ENCODE data around the gene SLC20A1. TPM values are rescaled to one million over a fixed set of nuclear protein-coding genes. Genes with fewer than 3 reads are reported as not detected.

The SLC20A1 gene
- polyA plus RNA-seq (2013): 47.8 TPM

DNA sequence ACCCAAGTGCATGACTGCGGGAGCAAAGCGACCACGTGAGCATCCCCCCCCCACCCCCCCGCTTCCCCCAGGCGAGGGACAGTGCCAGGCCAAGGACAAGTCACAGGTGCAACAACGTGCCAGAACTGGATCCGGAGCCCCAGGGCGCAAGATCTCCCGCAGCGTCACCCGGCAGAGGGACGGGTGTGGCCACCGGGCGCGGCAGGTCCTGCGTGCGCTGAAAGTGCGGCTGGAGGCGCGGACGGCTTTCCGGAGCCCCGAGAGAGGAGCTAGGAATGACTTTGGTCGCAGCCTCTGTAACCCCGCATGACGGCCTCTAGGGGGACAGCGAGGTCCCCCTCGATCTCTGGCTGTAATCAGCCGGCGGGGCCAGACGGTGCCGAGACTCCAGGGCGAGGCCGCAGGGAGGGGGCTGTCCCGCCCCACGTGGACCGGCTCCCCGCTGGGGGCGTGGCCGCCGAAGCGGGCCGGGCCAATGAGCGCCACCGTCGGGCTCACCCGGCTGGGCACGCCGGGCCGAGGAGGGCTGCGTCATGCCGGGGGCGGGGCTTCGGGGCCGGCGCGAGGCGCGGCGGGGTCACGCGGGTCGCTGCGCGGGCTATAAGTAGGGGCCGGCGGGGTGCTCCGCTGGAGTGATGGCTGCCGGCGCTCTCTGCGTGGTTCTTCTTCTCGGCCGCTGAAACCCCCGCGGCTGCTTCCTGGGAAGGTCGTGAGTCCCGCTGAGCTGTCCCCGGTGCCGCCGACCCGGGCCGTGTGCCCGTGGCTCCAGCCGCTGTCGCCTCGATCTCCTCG is at the start of gene SLC20A1:
Gene SLC20A1 (plus strand): TSS at position 630 of the 792 bp plus-strand sequence. CDS start 890 bp downstream, outside the sequence.
- ChIA-PET POLR2A (interaction anchor here (0.6 to 3.8 kb wide), 12 partner anchors 9 to 368 kb away, joined by 3 to 26 read pairs (median 4); no protein-coding TSS in a partner anchor), CTCF (interaction anchor here (0.9 to 9.9 kb wide), 16 partner anchors 9 to 81 kb away, joined by 3 to 183 read pairs (median 5); no protein-coding TSS in a partner anchor)
- H3K27me3 ChIP-seq (replicated peaks in 2 of 5; ENCODE audit: control insufficient read depth in 4 of 5, insufficient read depth in 5 of 5, low read length in 4 of 5): no peaks in the 10 kb centered on the region
- H3K4me3 ChIP-seq (ENCODE audit: control insufficient read depth in 1 of 7, extremely low read depth in 1 of 7, insufficient read depth in 4 of 7, low read depth in 2 of 7, low read length in 6 of 7): peak within 1 kb of the TSS; percentile 84 to 98 (median 90)
- H3K36me3 ChIP-seq (ENCODE audit: control insufficient read depth in 4 of 4, insufficient read depth in 4 of 4, low read length in 3 of 4): peaks cover 6 to 39% (median 18%) of the 10 kb centered on the region in 4 experiments
- H3K27ac ChIP-seq (ENCODE audit: insufficient read depth in 1 of 2, low read depth in 1 of 2, low read length in 2 of 2, poor library complexity in 1 of 2, severe bottlenecking in 2 of 2): peak within 1 kb of the TSS; percentile 57 to 89
- 0% methylated on average over 80 of the region's 87 CpGs for WGBS (ENCODE audit: insufficient coverage)
- no peaks in the 10 kb centered on the region for H3K9me3 ChIP-seq (ENCODE audit: control extremely low read depth in 1 of 5, control insufficient read depth in 4 of 5, insufficient read depth in 2 of 5, low read depth in 1 of 5, low read length in 4 of 5)
- DNase-seq: peak; percentile 96 to 98 (median 98)
- H3K4me1 ChIP-seq (ENCODE audit: control extremely low read depth in 1 of 4, control insufficient read depth in 4 of 4, insufficient read depth in 4 of 4, low read length in 3 of 4): peaks cover 13 to 79% (median 55%) of the 10 kb centered on the region in 4 experiments

DNA sequence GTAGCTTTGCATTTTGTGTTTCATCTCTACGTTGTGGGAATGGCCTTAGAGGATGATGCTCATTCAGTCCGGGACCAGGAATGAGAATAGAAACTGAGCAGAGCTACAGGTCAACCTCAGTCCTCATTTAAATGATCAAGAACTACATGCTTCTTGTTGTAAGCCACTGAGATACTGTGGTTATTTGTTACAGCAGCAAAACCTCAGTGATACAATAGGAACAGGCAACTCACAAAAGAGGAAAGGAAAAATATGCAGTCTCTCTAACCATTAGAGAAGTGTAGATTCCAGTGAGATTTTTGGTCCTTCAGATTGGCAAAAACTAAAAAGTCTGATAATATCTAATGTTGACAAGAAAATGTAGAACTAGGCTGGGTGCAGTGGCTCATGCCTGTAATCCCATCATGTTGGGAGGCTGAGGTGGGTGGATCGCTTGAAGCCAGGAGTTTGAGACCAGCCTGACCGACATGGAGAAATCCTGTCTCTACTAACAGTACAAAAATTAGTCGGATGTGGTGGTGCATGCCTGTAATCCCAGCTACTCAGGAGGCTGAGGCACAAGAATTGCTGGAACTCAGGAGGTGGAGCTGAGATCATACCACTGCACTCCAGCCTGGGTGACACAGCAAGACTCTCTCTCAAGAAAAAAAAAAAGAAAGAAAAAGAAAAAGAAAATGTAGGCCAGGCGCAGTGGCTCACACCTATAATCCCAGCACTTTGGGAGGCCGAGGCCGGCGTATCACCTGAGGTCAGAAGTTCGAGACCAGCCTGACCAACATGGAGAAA is 48.0 kb upstream of the SLC20A1 start:
- ChIA-PET POLR2A (no interaction called here), CTCF (interaction anchor here (0.8 to 11.6 kb wide), 7 partner anchors 9 to 288 kb away, joined by 3 to 158 read pairs (median 4); partner anchors contain the start of gene CHCHD5)
- Histone ChIP-seq H3K9me3 (ENCODE audit: control extremely low read depth in 1 of 5, control insufficient read depth in 4 of 5, insufficient read depth in 2 of 5, low read depth in 1 of 5, low read length in 4 of 5) (no peaks in the 10 kb centered on the region), H3K27me3 (replicated peaks in 2 of 5; ENCODE audit: control insufficient read depth in 4 of 5, insufficient read depth in 5 of 5, low read length in 4 of 5) (no peaks in the 10 kb centered on the region), H3K36me3 (ENCODE audit: control insufficient read depth in 4 of 4, insufficient read depth in 4 of 4, low read length in 3 of 4) (peaks cover 0 to 2% (median 0%) of the 10 kb centered on the region in 4 experiments), H3K27ac (ENCODE audit: insufficient read depth in 1 of 2, low read depth in 1 of 2, low read length in 2 of 2, poor library complexity in 1 of 2, severe bottlenecking in 2 of 2) (no peak overlapping the region), H3K4me3 (ENCODE audit: control insufficient read depth in 1 of 7, extremely low read depth in 1 of 7, insufficient read depth in 4 of 7, low read depth in 2 of 7, low read length in 6 of 7) (no peak overlapping the region), H3K4me1 (ENCODE audit: control extremely low read depth in 1 of 4, control insufficient read depth in 4 of 4, insufficient read depth in 4 of 4, low read length in 3 of 4) (peaks cover 0 to 8% (median 6%) of the 10 kb centered on the region in 4 experiments)
- DNase-seq: no peak
- WGBS (ENCODE audit: insufficient coverage): 93% methylated on average over 8 of the region's 10 CpGs

DNA sequence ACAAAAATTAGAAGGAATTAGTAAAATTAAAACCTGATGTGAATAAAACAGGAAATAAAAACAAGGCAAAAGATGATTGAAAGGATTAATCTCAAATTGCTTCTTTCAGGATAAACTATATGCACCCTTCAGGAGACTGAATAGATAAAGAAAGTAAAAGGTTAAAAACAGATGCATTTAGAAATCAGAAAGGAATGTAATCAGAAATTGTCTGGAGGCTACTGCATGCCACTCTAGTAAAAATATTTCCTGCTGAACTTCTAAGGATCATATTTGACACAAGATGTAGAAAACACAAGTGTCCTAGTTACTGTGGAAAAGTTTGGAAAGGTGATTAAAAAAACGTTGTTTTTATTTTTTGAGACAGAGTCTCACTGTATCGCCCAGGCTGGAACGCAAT is 45.1 kb upstream of the SLC20A1 start:
- H3K9me3 ChIP-seq (ENCODE audit: control extremely low read depth in 1 of 5, control insufficient read depth in 4 of 5, insufficient read depth in 2 of 5, low read depth in 1 of 5, low read length in 4 of 5): no peaks in the 10 kb centered on the region
- ChIA-PET POLR2A (no interaction called here), CTCF (interaction anchor here (0.5 to 11.6 kb wide), 22 partner anchors 8 to 340 kb away, joined by 3 to 158 read pairs (median 4); partner anchors contain the start of genes CHCHD5, NT5DC4 and SLC20A1)
- H3K36me3 ChIP-seq (ENCODE audit: control insufficient read depth in 4 of 4, insufficient read depth in 4 of 4, low read length in 3 of 4): no peaks in the 10 kb centered on the region
- no peaks in the 10 kb centered on the region for H3K27me3 ChIP-seq (replicated peaks in 2 of 5; ENCODE audit: control insufficient read depth in 4 of 5, insufficient read depth in 5 of 5, low read length in 4 of 5)
- H3K4me1 ChIP-seq (ENCODE audit: control extremely low read depth in 1 of 4, control insufficient read depth in 4 of 4, insufficient read depth in 4 of 4, low read length in 3 of 4): peaks cover 0 to 8% (median 6%) of the 10 kb centered on the region in 4 experiments
- no peak for DNase-seq
- 100% methylated on average over 2 of the region's 3 CpGs for WGBS (ENCODE audit: insufficient coverage)
- no peak overlapping the region for H3K27ac ChIP-seq (ENCODE audit: insufficient read depth in 1 of 2, low read depth in 1 of 2, low read length in 2 of 2, poor library complexity in 1 of 2, severe bottlenecking in 2 of 2)
- H3K4me3 ChIP-seq (ENCODE audit: control insufficient read depth in 1 of 7, extremely low read depth in 1 of 7, insufficient read depth in 4 of 7, low read depth in 2 of 7, low read length in 6 of 7): no peak overlapping the region

DNA sequence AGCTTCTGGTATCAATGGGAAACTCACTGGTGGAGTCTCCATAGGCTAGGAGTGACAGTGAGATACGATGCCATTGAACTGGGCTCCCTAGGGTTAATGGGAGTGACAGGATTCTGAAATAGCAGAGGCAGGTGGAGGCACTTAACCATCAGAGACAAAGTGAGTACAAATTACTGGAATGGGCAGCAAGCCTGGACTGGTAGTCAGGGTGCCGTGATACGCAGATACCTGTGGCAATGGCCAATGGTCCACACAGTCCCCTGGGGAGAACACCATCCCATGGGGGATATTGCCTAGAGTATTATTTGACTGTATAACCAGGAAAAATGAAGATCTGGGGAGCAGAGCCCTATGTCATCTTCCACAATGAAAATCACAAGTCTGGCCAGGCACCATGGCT is 44.0 kb upstream of the SLC20A1 start:
- Histone ChIP-seq H3K9me3 (ENCODE audit: control extremely low read depth in 1 of 5, control insufficient read depth in 4 of 5, insufficient read depth in 2 of 5, low read depth in 1 of 5, low read length in 4 of 5) (no peaks in the 10 kb centered on the region), H3K4me3 (ENCODE audit: control insufficient read depth in 1 of 7, extremely low read depth in 1 of 7, insufficient read depth in 4 of 7, low read depth in 2 of 7, low read length in 6 of 7) (no peak overlapping the region), H3K27me3 (replicated peaks in 2 of 5; ENCODE audit: control insufficient read depth in 4 of 5, insufficient read depth in 5 of 5, low read length in 4 of 5) (no peaks in the 10 kb centered on the region), H3K4me1 (ENCODE audit: control extremely low read depth in 1 of 4, control insufficient read depth in 4 of 4, insufficient read depth in 4 of 4, low read length in 3 of 4) (peaks cover 0 to 8% (median 6%) of the 10 kb centered on the region in 4 experiments), H3K27ac (ENCODE audit: insufficient read depth in 1 of 2, low read depth in 1 of 2, low read length in 2 of 2, poor library complexity in 1 of 2, severe bottlenecking in 2 of 2) (no peak overlapping the region), H3K36me3 (ENCODE audit: control insufficient read depth in 4 of 4, insufficient read depth in 4 of 4, low read length in 3 of 4) (no peaks in the 10 kb centered on the region)
- WGBS (ENCODE audit: insufficient coverage): 100% methylated on average over 3 of the region's 3 CpGs
- POLR2A ChIA-PET: no interaction called here
- CTCF ChIA-PET: interaction anchor here (1.5 to 11.6 kb wide), 7 partner anchors 9 to 125 kb away, joined by 3 to 158 read pairs (median 7); no protein-coding TSS in a partner anchor
- no peak for DNase-seq

GRCh38 chr2:112602917-112603316 is 42.8 kb upstream of the SLC20A1 start:
- no peaks in the 10 kb centered on the region for H3K36me3 ChIP-seq (ENCODE audit: control insufficient read depth in 4 of 4, insufficient read depth in 4 of 4, low read length in 3 of 4)
- ChIA-PET POLR2A (interaction anchor here (0.6 kb wide), 1 partner anchor 19 kb away, joined by 3 read pairs; no protein-coding TSS in a partner anchor), CTCF (interaction anchor here (0.6 to 11.6 kb wide), 4 partner anchors 22 to 480 kb away, joined by 3 to 158 read pairs (median 13); no protein-coding TSS in a partner anchor)
- peaks cover 0 to 8% (median 6%) of the 10 kb centered on the region in 4 experiments for H3K4me1 ChIP-seq (ENCODE audit: control extremely low read depth in 1 of 4, control insufficient read depth in 4 of 4, insufficient read depth in 4 of 4, low read length in 3 of 4)
- H3K27ac ChIP-seq (ENCODE audit: insufficient read depth in 1 of 2, low read depth in 1 of 2, low read length in 2 of 2, poor library complexity in 1 of 2, severe bottlenecking in 2 of 2): no peak overlapping the region
- H3K9me3 ChIP-seq (ENCODE audit: control extremely low read depth in 1 of 5, control insufficient read depth in 4 of 5, insufficient read depth in 2 of 5, low read depth in 1 of 5, low read length in 4 of 5): no peaks in the 10 kb centered on the region
- WGBS (ENCODE audit: insufficient coverage): 100% methylated on average over 2 of the region's 3 CpGs
- H3K27me3 ChIP-seq (replicated peaks in 2 of 5; ENCODE audit: control insufficient read depth in 4 of 5, insufficient read depth in 5 of 5, low read length in 4 of 5): no peaks in the 10 kb centered on the region
- DNase-seq: no peak
- H3K4me3 ChIP-seq (ENCODE audit: control insufficient read depth in 1 of 7, extremely low read depth in 1 of 7, insufficient read depth in 4 of 7, low read depth in 2 of 7, low read length in 6 of 7): no peak overlapping the region

- POLR2A ChIA-PET: no interaction called here
- Histone ChIP-seq H3K4me1 (ENCODE audit: control extremely low read depth in 1 of 4, control insufficient read depth in 4 of 4, insufficient read depth in 4 of 4, low read length in 3 of 4) (peaks cover 0 to 8% (median 6%) of the 10 kb centered on the region in 4 experiments), H3K9me3 (ENCODE audit: control extremely low read depth in 1 of 5, control insufficient read depth in 4 of 5, insufficient read depth in 2 of 5, low read depth in 1 of 5, low read length in 4 of 5) (no peaks in the 10 kb centered on the region), H3K4me3 (ENCODE audit: control insufficient read depth in 1 of 7, extremely low read depth in 1 of 7, insufficient read depth in 4 of 7, low read depth in 2 of 7, low read length in 6 of 7) (no peak overlapping the region), H3K36me3 (ENCODE audit: control insufficient read depth in 4 of 4, insufficient read depth in 4 of 4, low read length in 3 of 4) (no peaks in the 10 kb centered on the region), H3K27me3 (replicated peaks in 2 of 5; ENCODE audit: control insufficient read depth in 4 of 5, insufficient read depth in 5 of 5, low read length in 4 of 5) (no peaks in the 10 kb centered on the region), H3K27ac (ENCODE audit: insufficient read depth in 1 of 2, low read depth in 1 of 2, low read length in 2 of 2, poor library complexity in 1 of 2, severe bottlenecking in 2 of 2) (no peak overlapping the region)
- no peak for DNase-seq
- whole genome bisulfite sequencing (ENCODE audit: insufficient coverage): 94% methylated on average over 2 of the region's 2 CpGs
- CTCF ChIA-PET: interaction anchor here (1.0 to 11.6 kb wide), 5 partner anchors 9 to 133 kb away, joined by 3 to 158 read pairs (median 6); no protein-coding TSS in a partner anchor
Observed at GRCh38 chr2:112603731-112604130, 42.0 kb upstream of the SLC20A1 start.
